Sigmoid colon (tissue), 7 donors: ENCODE results near the gene STAG1. TPM values are rescaled to one million over a fixed set of nuclear protein-coding genes. Genes with fewer than 3 reads are reported as not detected.
A peak's percentile ranks its signal among the peaks of the same experiment; 100 is the strongest.
"Not testable (repeated sequence)": the region's sequence is repeated elsewhere in the genome, so short reads cannot be mapped to it uniquely, and the experiment has no call there.

ENCODE experiments used
- DNase-seq: peaks from one replicate; pipeline ENCODE4 v3.0.0-alpha.2; 2019
- H3K27ac ChIP-seq, 4 donors: fragments of 200-600 bp; sonication (generic); one replicate each; pipeline ENCODE4 v1.5.1; 2016 to 2019; ENCODE audit warnings: mild to moderate bottlenecking in 1 of 4
- H3K27me3 ChIP-seq, 3 donors: fragments of 200-600 bp; sonication (generic); one replicate each; pipeline ENCODE4 v1.5.1; 2019; ENCODE audit warnings: mild to moderate bottlenecking in 1 of 3
- H3K36me3 ChIP-seq, 4 donors: fragments of 200-600 bp; sonication (generic); one replicate each; pipeline ENCODE4 v1.5.1; 2016 to 2019
- H3K4me1 ChIP-seq, 4 donors: fragments of 200-600 bp; sonication (generic); one replicate each; pipeline ENCODE4 v1.5.1; 2017 to 2019
- H3K4me3 ChIP-seq, 4 donors: fragments of 200-600 bp; sonication (generic); one replicate each; pipeline ENCODE4 v1.5.1; 2017 to 2019; ENCODE audit warnings: mild to moderate bottlenecking in 2 of 4, moderate library complexity in 1 of 4
- H3K9me3 ChIP-seq, 4 donors: fragments of 200-600 bp in 3 of 4; sonication (generic) in 3 of 4; one replicate each; pipeline versions ENCODE4 v1.5.1 to v1.6.1; 2013 to 2019
- EP300 ChIP-seq, 4 donors: sonication (generic); formaldehyde crosslinking; IDR thresholded peaks; one replicate each; pipeline ENCODE4 v1.6.1; 2017; ENCODE audit warnings: antibody characterized with exemption in 4 of 4
- POLR2A ChIP-seq, 2 donors: fragments of 450-650 bp; IDR thresholded peaks; one replicate each; pipeline ENCODE4 v1.6.1; 2016; ENCODE audit warnings: antibody characterized with exemption in 2 of 2, mild to moderate bottlenecking in 2 of 2, moderate library complexity in 2 of 2
- POLR2AphosphoS5 ChIP-seq, 4 donors: sonication (generic); formaldehyde crosslinking; IDR thresholded peaks; one replicate each; pipeline ENCODE4 v1.6.1; 2017; ENCODE audit warnings: antibody characterized with exemption in 4 of 4
- WGBS, 2 donors: extraction: QIAGEN DNeasy Blood & Tissue Kit; methylation state at CpG; one replicate each; pipeline ENCODE4 v1.1.7; 2013; 5-methylcytosine and 5-hydroxymethylcytosine counted together
- intact Hi-C: fragments of 100-400 bp; cut with DNase I; formaldehyde crosslinking; loops from one replicate; pipeline ENCODE4 v1.15.1; 2023
- polyA plus RNA-seq, 3 donors: library from polyadenylated mRNA; stranded (reverse); fragments of 200-250 nt; gene quantifications; one replicate each; pipeline ENCODE4 v1.2.3, GENCODE V29; 2013
- total RNA-seq, 4 donors: library from RNA; depleted of rRNA; stranded (reverse); fragments of >200 nt; gene quantifications; one replicate each; pipeline ENCODE4 v1.1.0, GENCODE V29; 2016
- TF ChIP-seq, protein P1 (sequence below), 4 experiments: fragments of 450-650 bp in 3 of 4; fragments of 200-600 bp in 1 of 4; IDR thresholded peaks; one replicate each; pipeline ENCODE4 v1.5.1; 2016 to 2019; ENCODE audit warnings: antibody characterized with exemption in 4 of 4, mild to moderate bottlenecking in 3 of 4, moderate library complexity in 2 of 4
- donor health status: healthy with polysubstance abuse.
- donor health status: Bipolar disorder and iron deficiency.
- donor health status: healthy.

STAG1 gene
- total and polyA plus RNA-seq, 7 donors: 12.0 to 52.8 (median 37.3) TPM

DNA sequence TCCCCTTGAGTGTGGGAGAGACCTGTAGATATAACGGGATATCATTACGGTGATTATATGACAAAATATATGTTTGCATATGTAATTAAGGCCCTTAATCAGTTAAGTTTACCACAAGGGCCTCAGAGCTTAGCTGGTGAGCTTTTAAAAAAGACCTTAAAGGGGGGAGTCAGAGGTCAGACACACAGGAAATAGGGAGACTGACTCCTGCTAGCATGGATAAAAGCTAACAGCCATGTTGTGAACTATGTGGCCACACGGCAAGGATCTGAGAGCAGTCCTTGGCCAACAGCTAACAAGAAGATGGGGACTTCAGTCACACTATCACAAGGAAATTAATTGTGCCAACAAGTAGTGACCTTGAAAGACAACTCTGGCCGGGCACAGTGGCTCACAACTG, 3.1 kb downstream of the STAG1 start:
- Histone ChIP-seq H3K4me1 (peaks cover 0 to 56% (median 48%) of the 10 kb centered on the region in 4 donors), H3K27ac (peak overlapping the region; percentile 6 to 99 (median 96)), H3K9me3 (no peaks in the 10 kb centered on the region), H3K4me3 (no peak overlapping the region), H3K27me3 (no peaks in the 10 kb centered on the region), H3K36me3 (no peaks in the 10 kb centered on the region)
- no peak for DNase-seq
- intact Hi-C loops: no loop called here
- TF ChIP-seq POLR2A (IDR thresholded peaks at IDR 0.05): no peak
- no peak for TF ChIP-seq EP300 (IDR thresholded peaks at IDR 0.05)
- TF ChIP-seq, protein P1, sequence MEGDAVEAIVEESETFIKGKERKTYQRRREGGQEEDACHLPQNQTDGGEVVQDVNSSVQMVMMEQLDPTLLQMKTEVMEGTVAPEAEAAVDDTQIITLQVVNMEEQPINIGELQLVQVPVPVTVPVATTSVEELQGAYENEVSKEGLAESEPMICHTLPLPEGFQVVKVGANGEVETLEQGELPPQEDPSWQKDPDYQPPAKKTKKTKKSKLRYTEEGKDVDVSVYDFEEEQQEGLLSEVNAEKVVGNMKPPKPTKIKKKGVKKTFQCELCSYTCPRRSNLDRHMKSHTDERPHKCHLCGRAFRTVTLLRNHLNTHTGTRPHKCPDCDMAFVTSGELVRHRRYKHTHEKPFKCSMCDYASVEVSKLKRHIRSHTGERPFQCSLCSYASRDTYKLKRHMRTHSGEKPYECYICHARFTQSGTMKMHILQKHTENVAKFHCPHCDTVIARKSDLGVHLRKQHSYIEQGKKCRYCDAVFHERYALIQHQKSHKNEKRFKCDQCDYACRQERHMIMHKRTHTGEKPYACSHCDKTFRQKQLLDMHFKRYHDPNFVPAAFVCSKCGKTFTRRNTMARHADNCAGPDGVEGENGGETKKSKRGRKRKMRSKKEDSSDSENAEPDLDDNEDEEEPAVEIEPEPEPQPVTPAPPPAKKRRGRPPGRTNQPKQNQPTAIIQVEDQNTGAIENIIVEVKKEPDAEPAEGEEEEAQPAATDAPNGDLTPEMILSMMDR (IDR thresholded peaks at IDR 0.05): no peak
- no peak for TF ChIP-seq POLR2AphosphoS5 (IDR thresholded peaks at IDR 0.05)
- 70 to 76% methylated on average over 4 of the region's 4 CpGs for WGBS, 2 donors

DNA sequence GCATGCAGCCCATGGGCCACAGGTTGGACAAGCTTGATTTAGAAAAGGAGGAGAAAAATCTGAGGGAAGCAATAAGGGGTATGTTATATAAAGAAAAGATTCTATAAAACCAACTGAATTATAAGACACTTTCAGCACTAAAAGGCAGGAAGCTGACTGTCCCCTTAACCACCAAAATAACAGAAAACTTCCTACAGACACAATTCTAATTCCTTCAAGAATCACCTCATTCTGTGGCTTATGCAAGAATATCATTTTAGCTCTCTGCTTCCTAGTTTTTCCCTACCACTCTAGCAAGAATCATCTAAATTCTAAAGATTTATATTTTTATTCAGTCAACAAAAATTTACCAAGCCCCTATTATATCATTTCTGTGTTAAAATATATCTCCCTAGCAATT, 6.3 kb downstream of the STAG1 start:
- no peaks in the 10 kb centered on the region for H3K9me3 ChIP-seq
- peaks cover 0 to 49% (median 38%) of the 10 kb centered on the region in 4 donors for H3K4me1 ChIP-seq
- no peaks in the 10 kb centered on the region for H3K27me3 ChIP-seq
- H3K4me3 ChIP-seq: no peak overlapping the region
- intact Hi-C loops: no loop called here
- no peaks in the 10 kb centered on the region for H3K36me3 ChIP-seq
- DNase-seq: no peak
- no peak overlapping the region for H3K27ac ChIP-seq
- no peak for TF ChIP-seq POLR2AphosphoS5 (IDR thresholded peaks at IDR 0.05)
- TF ChIP-seq, protein P1 (IDR thresholded peaks at IDR 0.05): no peak
- no peak for TF ChIP-seq POLR2A (IDR thresholded peaks at IDR 0.05)
- no peak for TF ChIP-seq EP300 (IDR thresholded peaks at IDR 0.05)

DNA sequence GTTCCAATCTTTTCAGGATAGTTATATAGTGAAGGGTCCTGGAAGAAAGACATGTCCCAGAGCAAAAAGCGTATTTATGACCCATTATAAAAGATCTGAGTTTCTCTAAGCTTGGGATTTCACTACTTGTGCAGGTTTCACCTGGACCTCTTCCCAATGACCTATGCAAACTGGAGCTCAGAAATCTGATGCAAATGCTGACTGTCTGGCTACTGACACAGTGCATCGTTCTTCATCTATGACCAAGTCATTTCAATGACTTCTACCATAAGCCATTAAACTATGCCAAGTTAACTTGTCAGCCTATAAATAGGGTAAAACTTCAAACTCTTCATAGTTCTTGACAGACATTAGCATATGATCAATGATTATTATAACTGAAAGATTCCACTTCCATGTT, 11.1 kb downstream of the STAG1 start:
- Histone ChIP-seq H3K9me3 (no peaks in the 10 kb centered on the region), H3K4me3 (no peak overlapping the region), H3K36me3 (no peaks in the 10 kb centered on the region), H3K27ac (no peak overlapping the region), H3K4me1 (peaks cover 0 to 24% (median 19%) of the 10 kb centered on the region in 4 donors), H3K27me3 (no peaks in the 10 kb centered on the region)
- intact Hi-C loops: no loop called here
- DNase-seq: no peak
- WGBS, 2 donors: 88 to 96% methylated on average over 2 of the region's 2 CpGs
- TF ChIP-seq, protein P1 (IDR thresholded peaks at IDR 0.05): no peak
- TF ChIP-seq EP300 (IDR thresholded peaks at IDR 0.05) (no peak), POLR2A (IDR thresholded peaks at IDR 0.05) (no peak), POLR2AphosphoS5 (IDR thresholded peaks at IDR 0.05) (no peak)

DNA sequence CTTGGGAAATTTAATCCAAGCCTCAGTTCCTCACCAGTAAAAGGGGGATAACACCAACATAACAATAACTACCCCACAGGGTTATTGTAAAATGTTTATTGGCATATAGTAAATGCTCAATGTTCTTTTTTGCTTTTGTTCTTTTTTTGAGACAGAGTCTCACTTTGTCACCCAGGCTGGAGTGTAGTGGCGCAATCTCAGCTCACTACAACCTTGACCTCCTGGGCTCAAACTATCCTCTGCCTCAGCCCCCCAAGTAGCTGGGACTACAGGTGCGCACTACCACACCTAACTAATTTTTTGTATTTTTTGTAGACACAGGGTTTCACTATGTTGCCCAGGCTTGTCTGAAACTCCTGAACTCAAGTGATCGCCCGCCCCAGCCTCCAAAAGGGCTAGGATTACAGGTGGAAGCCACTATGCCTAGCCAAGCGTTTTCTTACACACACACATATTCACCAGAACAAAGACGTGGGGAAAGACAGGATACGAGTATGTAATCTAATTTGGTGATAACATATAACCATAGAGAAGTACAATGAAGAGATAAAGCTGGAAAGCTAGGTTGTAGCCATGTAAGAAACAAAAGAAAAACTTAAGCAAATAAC, 11.7 kb downstream of the STAG1 start:
- H3K36me3 ChIP-seq: no peaks in the 10 kb centered on the region
- TF ChIP-seq, protein P1 (IDR thresholded peaks at IDR 0.05): no peak
- no peak for TF ChIP-seq POLR2AphosphoS5 (IDR thresholded peaks at IDR 0.05)
- TF ChIP-seq POLR2A (IDR thresholded peaks at IDR 0.05): no peak
- TF ChIP-seq EP300 (IDR thresholded peaks at IDR 0.05): no peak
- peaks cover 0 to 23% (median 19%) of the 10 kb centered on the region in 4 donors for H3K4me1 ChIP-seq
- H3K27me3 ChIP-seq: no peaks in the 10 kb centered on the region
- DNase-seq: no peak
- intact Hi-C loops: no loop called here
- H3K27ac ChIP-seq: no peak overlapping the region
- no peak overlapping the region for H3K4me3 ChIP-seq
- 91 to 93% methylated on average over 7 of the region's 7 CpGs for WGBS, 2 donors
- H3K9me3 ChIP-seq: no peaks in the 10 kb centered on the region

GRCh38 chr3:136736950-136737349, 15.2 kb downstream of the STAG1 start:
- 87 to 90% methylated on average over 8 of the region's 8 CpGs for WGBS, 2 donors
- not testable (repeated sequence) for H3K27ac ChIP-seq

More at GRCh38 chr3:136736950-136737349, 15.2 kb downstream of the STAG1 start:
- H3K27me3 ChIP-seq, H3K36me3 ChIP-seq, H3K9me3 ChIP-seq, DNase-seq, intact Hi-C loops, H3K4me3 ChIP-seq: not testable (repeated sequence)
- peaks cover 0 to 33% (median 28%) of the 10 kb centered on the region in 4 donors for H3K4me1 ChIP-seq
